Adipose tissue (tissue), 3 donors: ENCODE measurements around the gene IFT122. TPM values are rescaled to one million over a fixed set of nuclear protein-coding genes. Genes with fewer than 3 reads are reported as not detected.

Experiments used
- H3K27ac ChIP-seq: one replicate; pipeline ENCODE4 v1.5.1; 2013; ENCODE audit warnings: low read depth, low read length
- WGBS, 3 donors: extraction: QIAGEN DNeasy Blood & Tissue Kit; methylation state at CpG; one replicate each; pipeline ENCODE4 v1.1.7; 2013; 5-methylcytosine and 5-hydroxymethylcytosine counted together
- polyA plus RNA-seq, 3 donors: library from polyadenylated mRNA; stranded (reverse); fragments of 200-250 nt; gene quantifications; one replicate each; pipeline ENCODE4 v1.2.3, GENCODE V29; 2013
- donor health status: healthy with polysubstance abuse.
- donor health status: Bipolar disorder and iron deficiency.
- donor health status: healthy.

The IFT122 gene
- polyA plus RNA-seq, 3 donors, result 14.1 to 19.0 (median 15.6) TPM

DNA sequence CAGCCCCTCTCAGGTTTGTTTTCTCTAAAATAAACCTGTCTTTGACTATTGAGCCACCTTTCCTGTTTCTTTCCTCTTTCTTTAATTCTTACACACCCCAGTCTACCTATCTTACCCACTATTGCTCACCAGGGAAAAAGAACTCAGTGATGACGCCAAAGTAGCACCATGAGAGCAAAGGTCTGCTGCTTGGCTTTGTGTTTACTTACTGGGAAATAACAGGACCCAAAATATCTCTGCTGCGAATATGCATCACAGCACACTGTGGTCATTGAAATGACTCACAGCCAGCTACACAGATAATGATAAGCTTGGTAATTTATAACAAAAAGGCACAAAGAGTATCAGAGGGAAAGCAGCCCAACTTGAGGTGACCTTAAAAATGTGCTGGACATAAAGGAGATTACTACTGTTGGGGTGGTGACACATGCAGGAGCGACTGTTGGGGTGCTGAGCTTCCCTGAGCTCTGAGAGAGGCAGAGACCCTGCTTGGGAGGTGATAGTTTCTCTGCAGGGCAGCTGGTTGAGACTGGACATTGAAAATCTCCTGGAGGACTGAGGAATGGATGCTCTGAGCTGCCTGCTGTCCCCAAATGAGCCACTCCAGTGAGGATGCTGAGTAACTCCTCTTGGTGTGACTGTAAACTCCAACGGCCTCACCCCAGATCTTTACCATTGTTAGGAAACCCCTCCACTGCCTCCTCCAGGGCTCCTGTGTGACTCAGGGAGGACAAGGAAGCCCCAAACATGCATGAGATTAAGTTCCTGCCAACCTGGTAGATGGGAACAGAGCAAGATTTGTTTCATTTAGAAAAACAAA lies 26.1 kb upstream of the IFT122 start:
- H3K27ac ChIP-seq, result no peak overlapping the region
- 70 to 80% (median 80%) methylated on average over 4 of the region's 4 CpGs for WGBS, 3 donors

DNA sequence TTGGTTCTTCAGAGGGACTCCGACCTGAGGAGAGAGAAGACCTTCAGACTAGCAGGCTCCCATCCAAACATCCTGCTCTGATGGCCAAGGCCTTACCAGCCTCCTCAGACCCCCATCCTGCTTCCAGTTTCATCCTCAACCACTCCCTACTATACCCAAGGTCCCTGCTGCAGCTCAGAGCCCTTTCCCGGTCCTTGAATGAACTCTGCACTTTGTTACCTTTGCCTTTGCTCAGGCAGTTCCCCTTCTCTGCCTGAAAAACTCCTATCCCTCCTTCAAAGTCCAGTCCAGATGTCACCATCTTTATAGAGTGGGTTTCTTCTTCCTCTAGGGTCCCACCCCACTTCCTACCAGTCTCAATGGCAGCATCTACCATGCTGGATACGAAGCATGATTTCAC lies 24.6 kb upstream of the IFT122 start:
- H3K27ac ChIP-seq, result no peak overlapping the region
- WGBS, 3 donors, result 90 to 93% (median 92%) methylated on average over 3 of the region's 3 CpGs

DNA sequence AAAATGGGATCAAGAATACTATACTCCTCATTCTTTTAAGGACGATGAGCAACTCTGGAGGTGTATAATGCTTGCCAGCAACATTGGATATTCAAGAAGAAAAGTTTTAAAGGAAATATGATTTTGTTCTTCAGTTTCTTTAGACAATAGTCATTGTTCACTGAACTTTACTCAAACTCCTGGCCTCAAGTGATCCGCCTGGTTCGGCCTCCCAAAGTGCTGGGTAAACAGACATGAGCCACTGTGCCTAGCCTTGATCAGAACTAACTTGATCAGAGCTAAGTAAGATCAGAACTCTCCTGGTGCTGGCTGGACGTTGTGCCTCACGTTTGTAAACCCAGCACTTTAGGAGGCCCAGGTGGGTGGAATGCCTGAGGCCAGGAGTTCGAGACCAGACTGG lies 24.2 kb upstream of the IFT122 start:
- 81 to 86% (median 84%) methylated on average over 6 of the region's 6 CpGs for WGBS, 3 donors

DNA sequence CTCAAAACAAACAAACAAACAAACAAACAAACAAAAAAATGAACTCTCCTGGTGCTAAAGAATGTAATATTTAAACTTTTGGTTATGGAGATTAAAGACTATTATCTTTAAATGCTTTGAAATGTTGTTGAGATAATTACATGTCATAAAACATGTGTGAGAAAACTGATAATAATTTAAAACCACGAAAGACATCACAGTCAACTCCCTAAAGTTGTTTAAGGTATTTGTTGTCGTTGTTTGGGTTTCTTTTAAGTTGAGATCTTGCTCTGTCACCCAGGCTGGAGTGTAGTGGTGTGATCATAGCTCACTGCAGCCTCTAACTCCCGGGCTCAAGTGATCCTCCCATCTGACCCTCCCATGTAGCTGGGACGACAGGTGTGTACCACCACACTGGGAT lies 23.6 kb upstream of the IFT122 start:
- H3K27ac ChIP-seq, result no peak overlapping the region
- WGBS, 3 donors, result 88 to 93% (median 90%) methylated on average over 4 of the region's 4 CpGs

More for the DNA sequence above, 24.2 kb upstream of the IFT122 start:
- no peak overlapping the region for H3K27ac ChIP-seq

DNA sequence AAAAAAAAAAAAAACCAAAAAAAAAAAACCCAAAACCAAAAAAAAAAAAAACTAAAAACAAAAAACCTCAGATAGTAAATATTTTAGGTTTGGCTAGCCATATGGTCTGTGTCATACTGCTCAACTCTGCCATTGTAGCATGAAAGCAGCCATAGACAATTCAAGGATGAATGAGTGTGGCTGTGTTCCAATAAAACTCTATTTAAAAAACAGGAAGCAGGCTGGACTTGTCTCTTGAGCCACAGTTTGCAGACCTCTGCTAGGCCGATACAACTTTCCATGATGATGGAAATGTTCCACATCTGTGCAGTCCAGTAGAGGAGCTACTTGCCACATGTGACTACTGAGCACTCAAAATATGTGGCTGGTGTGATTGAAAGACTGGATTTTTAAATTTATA lies 22.7 kb upstream of the IFT122 start:
- H3K27ac ChIP-seq, result no peak overlapping the region

DNA sequence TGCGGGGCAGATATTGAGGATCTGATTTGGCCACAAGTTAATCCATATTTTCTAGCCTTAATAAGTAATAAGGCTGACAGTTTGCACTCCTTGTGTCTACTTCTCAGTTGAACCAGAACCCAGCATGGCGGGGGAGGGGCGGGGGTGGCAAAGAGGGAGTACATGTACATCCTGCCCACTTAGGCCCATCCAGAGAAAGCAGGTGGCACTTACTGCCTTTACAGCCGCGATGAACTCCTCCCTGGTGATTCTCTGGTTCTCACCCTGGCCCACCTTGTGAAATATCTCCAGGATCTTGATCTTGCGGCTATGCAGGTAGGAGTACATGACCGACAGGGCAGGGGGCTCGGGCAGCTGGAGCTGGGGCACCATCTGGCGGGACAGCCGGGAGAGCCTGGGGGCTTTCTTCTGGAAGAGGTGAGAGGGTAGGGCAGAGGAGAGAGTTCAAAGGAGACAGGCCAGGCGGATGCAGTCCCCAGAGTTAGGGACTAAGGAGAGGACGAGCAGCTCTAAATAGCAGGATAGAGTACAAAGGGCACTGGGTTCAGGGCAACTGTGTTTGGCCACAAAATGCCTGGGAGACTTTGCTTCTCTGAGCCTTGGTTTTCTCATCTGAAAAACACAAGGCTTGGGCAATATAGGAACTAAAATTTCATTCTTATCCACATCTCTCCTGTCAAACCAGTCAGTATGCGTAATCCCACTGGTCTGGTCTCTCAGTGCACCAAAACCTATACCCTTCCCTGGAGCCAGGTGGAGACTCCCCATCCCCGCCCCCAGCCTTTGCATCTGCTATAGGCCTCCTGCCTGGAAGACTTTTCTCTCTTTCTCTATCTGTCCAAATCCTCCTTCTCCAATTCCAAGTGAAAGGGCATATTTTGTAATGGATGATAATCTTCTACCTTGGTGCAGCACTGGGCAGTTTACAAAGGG lies 21.7 kb upstream of the IFT122 start:
- H3K27ac ChIP-seq, result no peak overlapping the region
- WGBS, 3 donors, result 82 to 89% (median 87%) methylated on average over 14 of the region's 14 CpGs

More for the DNA sequence above, 22.7 kb upstream of the IFT122 start:
- WGBS, 3 donors, result 47 to 69% (median 50%) methylated on average over 1 of the region's 1 CpG

DNA sequence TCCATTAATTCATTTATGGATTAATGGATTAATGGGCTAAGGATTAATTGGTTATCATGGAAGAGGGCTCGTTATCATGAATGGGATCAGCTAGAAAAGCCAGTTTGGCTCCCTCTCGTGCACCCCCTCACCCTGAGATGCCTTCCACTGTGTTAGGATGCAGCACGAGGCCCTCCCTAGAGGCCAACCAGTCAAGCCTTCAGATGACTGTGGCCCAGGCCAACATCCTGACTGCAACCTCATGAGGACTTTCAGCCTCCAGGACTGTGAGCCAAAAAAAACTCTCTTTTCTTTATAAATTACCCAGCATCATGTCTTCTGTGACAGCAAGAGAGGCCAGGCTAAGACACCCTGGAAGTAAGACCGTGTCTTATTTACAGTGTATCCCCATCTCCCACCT lies 20.5 kb upstream of the IFT122 start:
- H3K27ac ChIP-seq, result no peak overlapping the region
- 77 to 86% (median 81%) methylated on average over 4 of the region's 4 CpGs for WGBS, 3 donors

DNA sequence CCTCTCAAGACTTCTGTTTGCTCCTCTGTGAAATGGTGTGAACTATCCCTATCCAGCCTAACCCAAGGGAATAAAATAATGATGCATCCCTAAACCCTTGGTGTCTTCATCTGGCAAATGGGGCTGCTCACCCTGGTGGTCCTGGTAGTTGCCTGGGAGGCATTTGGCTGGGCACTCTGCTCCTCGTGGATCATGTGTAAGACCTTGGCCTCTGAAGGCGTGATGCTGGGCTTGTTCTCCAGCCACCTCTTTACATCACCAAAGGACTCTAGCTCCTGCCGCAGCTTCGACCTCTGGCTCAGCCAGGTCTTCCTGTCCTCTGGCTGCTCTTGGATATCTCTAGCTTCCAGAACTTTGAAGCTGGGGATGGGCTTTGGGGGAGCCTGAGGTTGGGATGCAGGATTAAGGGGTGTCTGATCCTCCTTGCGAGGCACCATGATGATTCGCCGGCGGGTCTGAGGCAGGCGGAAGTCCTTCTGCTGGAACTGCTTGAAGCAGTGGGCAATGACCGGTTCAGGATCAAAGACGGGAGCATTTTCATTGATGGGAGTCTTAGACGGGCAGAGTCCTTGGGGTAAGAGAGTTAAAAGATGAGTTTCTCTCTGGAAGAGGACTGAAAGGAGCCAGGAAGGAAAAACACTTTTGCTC lies 18.7 kb upstream of the IFT122 start:
- no peak overlapping the region for H3K27ac ChIP-seq
- WGBS, 3 donors, result 94 to 95% (median 95%) methylated on average over 12 of the region's 12 CpGs

DNA sequence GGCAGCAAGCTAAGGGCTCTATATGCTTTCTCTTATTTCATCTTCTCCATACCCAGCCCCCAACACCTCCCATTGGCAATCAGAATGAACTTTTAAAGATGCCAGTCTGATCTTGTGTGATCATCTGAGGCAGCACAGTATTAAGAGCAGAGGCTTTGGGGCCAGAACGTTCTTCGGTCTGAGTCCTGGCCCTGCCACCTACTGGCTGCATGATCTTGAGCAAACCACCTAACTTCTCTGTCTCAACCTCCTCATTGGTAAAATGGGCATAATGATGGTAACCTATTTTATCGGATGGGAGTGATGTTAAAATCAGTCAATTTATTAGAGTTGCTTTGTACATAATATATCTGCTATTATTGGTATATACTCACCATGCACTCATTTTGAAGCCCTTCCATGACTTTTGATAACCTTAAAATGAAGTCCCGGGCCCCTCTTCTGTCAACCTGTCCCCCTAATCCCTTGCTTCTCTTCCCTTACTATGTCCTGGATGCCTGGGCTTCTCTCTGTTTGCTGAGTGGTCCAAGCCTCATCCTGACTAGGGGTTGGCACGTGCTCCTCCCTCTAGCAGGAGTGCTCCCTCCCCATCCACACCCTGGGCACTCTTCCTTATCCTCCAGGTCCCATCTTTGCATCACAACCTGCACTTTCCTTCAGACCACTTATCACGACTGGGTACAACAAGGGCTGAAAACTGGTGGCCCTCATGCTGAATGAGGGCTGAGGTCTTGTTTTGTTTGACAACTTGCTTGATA lies 17.9 kb upstream of the IFT122 start:
- no peak overlapping the region for H3K27ac ChIP-seq
- 77 to 81% (median 79%) methylated on average over 6 of the region's 6 CpGs for WGBS, 3 donors

DNA sequence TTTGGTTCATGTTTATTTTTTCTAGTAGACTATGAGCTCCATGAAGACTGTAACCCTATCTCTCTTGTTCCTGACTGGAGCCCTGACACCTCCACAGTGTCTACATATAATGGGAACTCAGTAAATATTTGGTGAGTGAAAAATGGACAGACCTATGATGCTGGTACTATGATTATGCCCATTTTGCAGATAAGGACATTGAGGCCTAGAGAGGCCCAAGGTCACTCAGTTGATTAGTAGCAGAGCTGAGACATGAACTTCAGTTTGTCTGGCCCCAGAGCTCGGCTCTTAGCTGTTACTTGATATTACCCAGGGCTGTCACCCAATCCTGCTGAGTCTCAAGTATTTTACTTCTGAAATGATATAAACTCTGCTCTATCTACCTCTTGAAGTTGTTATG lies 17.1 kb upstream of the IFT122 start:
- WGBS, 3 donors, result 88 to 93% (median 90%) methylated on average over 1 of the region's 1 CpG
- no peak overlapping the region for H3K27ac ChIP-seq

DNA sequence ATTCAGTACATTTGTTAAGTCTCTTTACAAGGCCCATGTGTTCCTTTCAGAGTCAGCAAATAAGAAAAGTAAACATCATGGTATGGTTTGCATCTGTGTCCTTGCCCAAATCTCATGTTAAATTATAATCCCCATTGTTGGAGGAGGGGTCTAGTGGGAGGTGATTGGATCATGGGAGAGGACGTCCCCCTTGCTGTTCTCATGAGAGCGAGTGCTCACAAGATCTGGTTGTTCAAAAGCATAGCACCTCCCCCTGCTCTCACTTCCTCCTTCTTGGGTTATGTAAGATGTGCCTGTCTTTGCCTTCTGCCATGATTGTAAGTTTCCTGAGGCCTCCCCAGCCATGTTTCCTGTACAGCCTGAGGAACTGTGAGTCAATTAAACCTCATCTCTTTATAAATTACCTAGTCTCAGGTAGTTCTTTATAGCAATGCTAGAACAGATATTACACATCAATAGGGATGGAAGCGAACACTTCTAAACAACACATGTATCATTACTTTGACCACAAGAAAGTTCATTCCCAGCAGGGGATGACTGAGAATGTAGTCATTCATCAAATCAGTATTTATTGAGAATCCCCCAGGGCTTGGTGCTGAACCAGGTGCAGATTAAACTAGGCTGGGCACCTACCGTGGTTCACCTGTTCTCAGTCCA lies 15.7 kb upstream of the IFT122 start:
- WGBS, 3 donors, result 68 to 75% (median 68%) methylated on average over 4 of the region's 4 CpGs
- H3K27ac ChIP-seq, result no peak overlapping the region

DNA sequence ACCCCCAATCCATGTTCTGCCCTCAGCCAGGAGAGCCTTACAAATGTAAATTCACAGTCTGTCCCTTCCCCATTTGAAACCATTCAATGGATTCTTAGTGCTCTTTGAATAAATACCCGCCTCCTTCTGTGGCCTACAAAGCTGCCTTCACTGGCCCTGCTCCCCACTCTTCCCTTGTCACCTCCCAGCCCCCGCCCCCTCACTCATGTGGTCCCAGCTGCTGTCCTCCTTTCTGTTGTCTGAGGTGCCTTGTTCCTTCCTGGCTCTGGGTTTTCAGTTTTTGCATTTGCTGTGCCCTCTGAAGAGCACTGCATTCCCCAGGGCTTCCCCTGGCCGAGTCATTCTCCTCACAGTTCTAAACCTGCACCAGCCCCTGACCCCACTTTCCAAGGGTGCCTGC lies 14.8 kb upstream of the IFT122 start:
- 79 to 94% (median 88%) methylated on average over 3 of the region's 3 CpGs for WGBS, 3 donors
- H3K27ac ChIP-seq, result no peak overlapping the region

DNA sequence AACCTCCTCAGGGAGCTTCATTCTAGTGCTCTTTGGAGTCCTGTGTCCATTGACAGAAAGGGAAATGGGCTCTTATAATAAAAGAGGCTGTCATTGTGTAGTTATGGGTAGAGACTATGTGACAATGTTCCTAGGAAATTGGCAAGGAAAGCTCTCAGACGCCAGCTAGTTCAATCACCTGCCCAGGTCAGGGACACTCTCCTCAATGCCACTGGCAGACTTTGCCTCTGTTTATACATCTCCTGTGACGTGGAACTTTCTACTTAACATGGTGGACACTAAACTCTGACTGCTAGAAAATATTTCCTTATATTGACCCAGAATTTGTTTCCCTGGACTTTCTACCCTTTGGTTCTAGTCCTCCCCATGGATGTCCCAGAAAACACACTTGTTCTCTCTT lies 14.4 kb upstream of the IFT122 start:
- 62 to 88% (median 88%) methylated on average over 2 of the region's 2 CpGs for WGBS, 3 donors
- H3K27ac ChIP-seq, result no peak overlapping the region

DNA sequence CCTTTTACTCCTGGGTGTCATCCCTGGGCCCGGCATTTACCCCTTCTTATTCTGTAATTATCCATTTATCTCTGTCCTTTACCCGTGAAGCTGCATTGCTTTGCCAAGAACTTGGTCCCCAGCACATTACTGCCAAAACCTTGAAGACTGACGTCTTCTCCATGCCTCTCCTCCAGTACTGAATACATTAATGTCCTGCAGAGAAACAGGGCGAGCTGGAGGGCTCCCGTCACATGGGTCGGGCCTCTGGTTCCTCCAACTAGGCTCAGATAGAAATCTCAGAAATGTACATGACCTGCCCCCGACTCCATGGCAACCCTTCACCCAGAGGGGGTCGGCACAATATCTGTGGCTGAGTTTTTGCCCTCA lies 12.0 kb upstream of the IFT122 start:
- no peak overlapping the region for H3K27ac ChIP-seq
- WGBS, 3 donors, result 7 to 15% (median 9%) methylated on average over 8 of the region's 8 CpGs

DNA sequence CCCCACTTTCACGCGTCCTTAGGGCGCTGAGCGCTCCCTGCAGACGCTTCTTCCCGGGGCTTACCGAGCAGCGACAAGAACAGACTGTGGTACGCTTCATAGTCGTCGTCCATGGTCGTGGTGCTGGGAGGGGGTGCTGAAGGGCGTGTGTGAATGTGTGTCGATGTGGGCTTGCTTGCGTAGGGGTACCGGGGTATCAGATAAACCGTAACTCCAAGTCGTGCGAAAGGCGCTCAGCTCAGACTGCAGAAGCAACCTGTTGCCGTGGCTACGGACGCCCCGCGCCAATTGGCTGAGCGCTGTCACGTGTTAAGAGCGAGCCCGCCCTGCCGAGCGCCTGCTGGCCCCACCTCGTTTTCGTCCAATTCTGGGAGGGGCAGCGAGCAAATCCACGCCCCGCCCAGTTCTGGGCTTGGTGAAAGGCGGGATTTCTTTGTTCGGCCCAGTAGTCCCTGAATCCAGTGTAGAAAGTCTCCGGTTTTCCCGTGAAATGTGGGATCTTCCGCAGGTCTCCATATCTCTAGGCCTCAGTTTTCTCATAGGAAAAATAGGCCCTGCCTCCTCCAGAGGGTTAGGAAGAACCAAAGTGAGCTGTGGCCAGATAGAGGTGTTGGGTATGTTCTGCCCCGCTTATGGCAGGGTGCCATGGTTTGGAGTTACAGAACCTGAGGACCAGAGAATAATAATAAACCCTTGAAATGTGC lies 11.5 kb upstream of the IFT122 start, which contains the start of gene EFCAB12:
Gene EFCAB12, minus strand, starts transcription at position 261 of the 704 bp plus-strand sequence. Its CDS starts 148 bp downstream, at position 113.
- 2 to 3% (median 3%) methylated on average over 42 of the region's 42 CpGs for WGBS, 3 donors
- no peak within 1 kb of the TSS for H3K27ac ChIP-seq

DNA sequence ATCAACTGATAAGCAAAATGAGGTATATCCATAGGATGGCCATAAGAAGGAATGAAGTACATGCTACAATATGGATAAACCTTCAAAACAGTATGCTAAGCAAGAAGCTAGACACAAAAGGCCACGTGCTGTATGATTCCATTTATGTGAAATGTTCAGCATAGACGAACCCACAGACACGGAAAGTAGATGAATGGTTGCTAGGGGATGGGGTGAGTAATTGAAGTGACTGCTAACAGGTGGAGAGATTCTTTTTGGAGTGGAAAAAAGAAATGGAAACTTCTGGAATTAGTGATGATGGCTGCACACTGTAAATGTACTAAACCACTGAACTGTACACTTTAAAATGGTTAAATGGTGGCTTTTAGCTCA lies 11.0 kb upstream of the IFT122 start:
- WGBS, 3 donors, result 77 to 84% (median 81%) methylated on average over 3 of the region's 3 CpGs

DNA sequence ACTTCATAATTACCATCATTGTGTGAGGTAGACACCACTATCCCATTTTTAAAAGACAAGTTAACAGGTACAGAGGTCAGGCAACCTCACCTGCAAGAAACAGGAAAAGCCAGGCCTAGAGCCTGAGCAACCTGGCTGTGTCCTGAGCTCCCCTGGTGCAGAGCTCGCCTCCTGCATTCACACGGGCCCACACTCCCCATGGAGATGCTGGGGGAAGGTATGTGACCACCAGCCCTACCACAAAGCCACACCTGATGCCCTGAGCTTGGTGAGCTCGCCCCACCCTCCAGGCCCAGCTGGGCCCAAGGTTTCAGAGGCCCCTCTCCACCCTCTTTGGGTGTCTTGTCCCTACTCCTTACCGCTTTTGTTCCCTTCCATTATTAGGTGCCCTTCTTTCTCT lies 10.4 kb upstream of the IFT122 start:
- no peak overlapping the region for H3K27ac ChIP-seq
- WGBS, 3 donors, result 83 to 87% (median 85%) methylated on average over 4 of the region's 4 CpGs

More for the DNA sequence above, 11.0 kb upstream of the IFT122 start:
- no peak overlapping the region for H3K27ac ChIP-seq
